ENCODE results near the gene SSH3.

DNA sequence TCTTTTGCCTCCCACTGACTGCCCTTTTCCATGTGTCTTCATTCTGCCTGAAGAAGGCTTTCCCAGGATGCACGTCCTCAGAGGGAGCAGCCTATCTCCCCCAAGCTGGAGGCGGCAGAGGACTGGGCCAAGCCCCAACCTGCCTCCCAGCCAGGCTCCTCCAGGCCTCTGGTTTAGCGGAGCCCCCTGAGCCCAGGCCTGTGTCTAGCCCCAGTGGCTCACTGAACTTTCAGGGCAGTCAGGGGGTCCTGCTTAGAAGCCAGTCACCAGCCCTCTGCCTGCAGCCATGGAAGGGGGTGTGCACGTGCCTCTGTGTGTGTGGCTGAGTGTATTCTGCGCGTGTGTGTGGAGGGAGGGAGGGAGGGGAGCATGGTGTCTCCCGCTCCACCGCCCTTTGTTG is 47.5 kb upstream of the SSH3 start:
- TF ChIP-seq EZH2phosphoT487 (conservative IDR thresholded peaks at IDR 0.05; ENCODE audit: low read length) (no peak), CTCF (IDR thresholded peaks at IDR 0.05; ENCODE audit: insufficient read depth, low read length, poor library complexity, severe bottlenecking) (no peak)

All from SU-DHL-6 (cell line).